Measurements from ENCODE around the gene SERPINB7. TPM values are rescaled to one million over a fixed set of nuclear protein-coding genes. Genes with fewer than 3 reads are reported as not detected.

Gene SERPINB7
- total and polyA plus RNA-seq, 10 of the 15 experiments (the other 5 are each of a cell fraction or from before 2014, with no cell fraction given) = not detected

GRCh38 chr18:63788447-63789096, 13.4 kb downstream of the SERPINB7 start:
- Histone ChIP-seq H3K4me3 (no peak overlapping the region), H3K9ac (ENCODE audit: control insufficient read depth, insufficient read depth, low read length) (no peak overlapping the region), H4K20me1 (ENCODE audit: control insufficient read depth, insufficient read depth) (no peaks in the 10 kb centered on the region), H3K9me3 (replicated peaks; ENCODE audit: control insufficient read depth, insufficient read depth, low read length) (no peaks in the 10 kb centered on the region), H3K4me1 (ENCODE audit: control insufficient read depth, insufficient read depth, low read length) (no peaks in the 10 kb centered on the region), H3K79me2 (ENCODE audit: control insufficient read depth, insufficient read depth, low read length) (no peaks in the 10 kb centered on the region), H3K27me3 (replicated peaks in 1 of 2; ENCODE audit: control insufficient read depth in 2 of 2, insufficient read depth in 2 of 2, low read length in 1 of 2) (no peaks in the 10 kb centered on the region; a peak in 1 of 4 replicates), H3K27ac (ENCODE audit: control insufficient read depth, insufficient read depth) (no peak overlapping the region), H3K36me3 (ENCODE audit: control insufficient read depth in 2 of 2, insufficient read depth in 2 of 2, low read length in 1 of 2) (no peaks in the 10 kb centered on the region), H2AFZ (ENCODE audit: control insufficient read depth, low read depth, low read length) (no peak overlapping the region), H3K4me2 (ENCODE audit: control insufficient read depth, insufficient read depth) (no peak overlapping the region)
- 34% methylated on average over 3 of the region's 3 CpGs for WGBS (ENCODE audit: insufficient coverage, insufficient replicate concordance, low lambda C conversion rate, missing lambda C conversion rate)
- ATAC-seq (peak; percentile 85), DNase-seq (ENCODE audit: low read depth, low spot score) (no peak), FAIRE-seq (no peak)
- POLR2A ChIA-PET = no interaction called here
- intact Hi-C loops (cut with micrococcal nuclease; ENCODE audit: unreplicated experiment) = no loop called here
- TF ChIP-seq SMAD5 (IDR thresholded peaks at IDR 0.05; ENCODE audit: low read depth) (no peak), ZNF24 (IDR thresholded peaks at IDR 0.05) (no peak), HDGF (IDR thresholded peaks at IDR 0.05) (no peak), SIX5 (IDR thresholded peaks at IDR 0.05; ENCODE audit: low read depth, low read length, severe bottlenecking) (no peak), RELB (IDR thresholded peaks at IDR 0.05; ENCODE audit: low read depth) (no peak)
- RAD21 ChIA-PET (ENCODE audit: unreplicated experiment) = no interaction called here
- in situ Hi-C loops (cut with MboI) = no loop called here
- BruUV-seq (replicated peaks) = no TSS peak
- CTCF ChIA-PET = no interaction called here
- SMC1A ChIA-PET (ENCODE audit: uncharacterized antibody, unreplicated experiment) = no interaction called here

- intact Hi-C loops (cut with micrococcal nuclease; ENCODE audit: unreplicated experiment) = no loop called here
- in situ Hi-C loops (cut with MboI) = no loop called here
- no peak for ATAC-seq
- H3K4me3 ChIP-seq = no peak overlapping the region
- H3K9ac ChIP-seq (ENCODE audit: control insufficient read depth, insufficient read depth, low read length) = no peak overlapping the region
- no peak overlapping the region for H3K4me2 ChIP-seq (ENCODE audit: control insufficient read depth, insufficient read depth)
- no peaks in the 10 kb centered on the region; a peak in 1 of 4 replicates for H3K27me3 ChIP-seq (replicated peaks in 1 of 2; ENCODE audit: control insufficient read depth in 2 of 2, insufficient read depth in 2 of 2, low read length in 1 of 2)
- H3K27ac ChIP-seq (ENCODE audit: control insufficient read depth, insufficient read depth) = no peak overlapping the region
- no peaks in the 10 kb centered on the region for H3K36me3 ChIP-seq (ENCODE audit: control insufficient read depth in 2 of 2, insufficient read depth in 2 of 2, low read length in 1 of 2)
- no peak for DNase-seq (ENCODE audit: low read depth, low spot score)
- no peaks in the 10 kb centered on the region for H3K9me3 ChIP-seq (replicated peaks; ENCODE audit: control insufficient read depth, insufficient read depth, low read length)
- ChIA-PET SMC1A (ENCODE audit: uncharacterized antibody, unreplicated experiment) (no interaction called here), RAD21 (ENCODE audit: unreplicated experiment) (no interaction called here), POLR2A (no interaction called here), CTCF (no interaction called here)
- no peak for FAIRE-seq
- no peaks in the 10 kb centered on the region for H3K4me1 ChIP-seq (ENCODE audit: control insufficient read depth, insufficient read depth, low read length)
- H3K79me2 ChIP-seq (ENCODE audit: control insufficient read depth, insufficient read depth, low read length) = no peaks in the 10 kb centered on the region
- no TSS peak for BruUV-seq (replicated peaks)
- H2AFZ ChIP-seq (ENCODE audit: control insufficient read depth, low read depth, low read length) = no peak overlapping the region
- no peaks in the 10 kb centered on the region for H4K20me1 ChIP-seq (ENCODE audit: control insufficient read depth, insufficient read depth)
- 9% methylated on average over 2 of the region's 2 CpGs for WGBS (ENCODE audit: insufficient coverage, insufficient replicate concordance, low lambda C conversion rate, missing lambda C conversion rate)
- TF ChIP-seq REST (IDR thresholded peaks at IDR 0.05; ENCODE audit: low read depth, low read length) = no peak
- no peak for TF ChIP-seq SRF (IDR thresholded peaks at IDR 0.05; ENCODE audit: low read depth in 2 of 2, low read length in 2 of 2)
- TF ChIP-seq CHD1 (IDR thresholded peaks at IDR 0.05; ENCODE audit: low read depth, low read length) = no peak
- no peak for TF ChIP-seq MAX (IDR thresholded peaks at IDR 0.05; ENCODE audit: low read depth, low read length)
- no peak for TF ChIP-seq CBX3 (IDR thresholded peaks at IDR 0.05; ENCODE audit: borderline replicate concordance, low read depth)
- no peak for TF ChIP-seq EP300 (IDR thresholded peaks at IDR 0.05; ENCODE audit: borderline replicate concordance in 1 of 2, control insufficient read depth in 1 of 2, low read depth in 2 of 2, low read length in 2 of 2)
- no peak for TF ChIP-seq MEF2B (IDR thresholded peaks at IDR 0.05; ENCODE audit: partially characterized antibody, poor library complexity, severe bottlenecking)
- TF ChIP-seq SUZ12 (IDR thresholded peaks at IDR 0.05; ENCODE audit: unreplicated experiment) = no peak
Observed at GRCh38 chr18:63789327-63789726, 14.1 kb downstream of the SERPINB7 start.
